IMR-90 (cell line): ENCODE data around the gene DAND5. TPM values are rescaled to one million over a fixed set of nuclear protein-coding genes. Genes with fewer than 3 reads are reported as not detected.

Experiments used
- ATAC-seq: fragments of 200-7000 bp; cut with Tn5 transposase; 2 replicates; pipeline ENCODE4 v1.9.1; 2020; ENCODE audit warnings: low read depth, mild to moderate bottlenecking, moderate library complexity
- BruUV-seq: library from RNA; stranded (reverse); fragments of 400-500 nt; replicated peaks from 2 replicates; lab custom pipeline; 2021; lab: Mats Ljungman, UMichigan
- CTCF ChIA-PET: fragments of 300-600 bp; formaldehyde crosslinking; extraction: SDS; loops from one replicate; lab custom pipeline; 2021; ENCODE audit warnings: antibody characterized with exemption; lab: Yijun Ruan, JAX
- POLR2A ChIA-PET: fragments of 300-600 bp; sonication (Branson Sonifier 250); formaldehyde crosslinking; loops from one replicate; lab custom pipeline; 2022; ENCODE audit warnings: antibody characterized with exemption; ENCODE audit not compliant: unreplicated experiment; lab: Charles Lee
- DNase-seq: peaks from one replicate; pipeline ENCODE4 v3.0.0; 2013
- H2AFZ ChIP-seq: replicated peaks from 2 replicates; pipeline ENCODE3; 2013; ENCODE audit warnings: low read length, mild to moderate bottlenecking; ENCODE audit not compliant: poor library complexity
- H2AK5ac ChIP-seq: 2 replicates; pipeline ENCODE4 v1.6.1; 2013; ENCODE audit warnings: low read depth, low read length, inconsistent platforms
- H2AK9ac ChIP-seq: replicated peaks from 2 replicates; pipeline ENCODE3; 2013; ENCODE audit warnings: mild to moderate bottlenecking, low read depth, low read length, moderate library complexity; ENCODE audit not compliant: poor library complexity
- H2BK120ac ChIP-seq: 2 replicates; pipeline ENCODE4 v1.6.1; 2013; ENCODE audit warnings: low read depth, low read length, inconsistent platforms
- H2BK15ac ChIP-seq: 3 replicates; pipeline ENCODE4 v1.6.1; 2013; ENCODE audit warnings: low read depth, low read length, inconsistent platforms
- H2BK20ac ChIP-seq: 2 replicates; pipeline ENCODE4 v1.6.1; 2013; ENCODE audit warnings: low read depth, mild to moderate bottlenecking, inconsistent platforms, low read length, moderate library complexity
- H2BK5ac ChIP-seq: 2 replicates; pipeline ENCODE4 v1.6.1; 2013; ENCODE audit warnings: mild to moderate bottlenecking, low read depth, low read length, inconsistent platforms; ENCODE audit not compliant: poor library complexity, severe bottlenecking
- H3K14ac ChIP-seq: replicated peaks from 2 replicates; pipeline ENCODE4 v1.6.1; 2013; ENCODE audit warnings: low read depth, low read length, inconsistent platforms
- H3K18ac ChIP-seq: 2 replicates; pipeline ENCODE4 v1.6.1; 2013; ENCODE audit warnings: low read depth, low read length, control low read depth
- H3K23ac ChIP-seq: 2 replicates; pipeline ENCODE4 v1.6.1; 2013; ENCODE audit warnings: low read depth, low read length, inconsistent platforms
- H3K27ac ChIP-seq: 2 replicates; pipeline ENCODE4 v1.5.1; 2013; ENCODE audit warnings: mild to moderate bottlenecking, control low read depth, low read length; ENCODE audit not compliant: insufficient read depth
- H3K27me3 ChIP-seq: 2 replicates; pipeline ENCODE4 v1.6.1; 2013; ENCODE audit warnings: low read length; ENCODE audit not compliant: control insufficient read depth, insufficient read depth
- H3K36me3 ChIP-seq: 2 replicates; pipeline ENCODE4 v1.6.1; 2013; ENCODE audit warnings: low read length, mixed read lengths; ENCODE audit not compliant: control insufficient read depth, insufficient read depth
- H3K4ac ChIP-seq: 2 replicates; pipeline ENCODE4 v1.6.1; 2013; ENCODE audit warnings: low read depth, low read length, inconsistent platforms
- H3K4me1 ChIP-seq: 2 replicates; pipeline ENCODE4 v1.6.1; 2013; ENCODE audit warnings: low read length, mixed read lengths; ENCODE audit not compliant: control insufficient read depth, insufficient read depth
- H3K4me2 ChIP-seq: 2 replicates; pipeline ENCODE4 v1.6.1; 2013; ENCODE audit warnings: low read depth, mild to moderate bottlenecking, control low read depth, low read length, moderate library complexity
- H3K4me3 ChIP-seq: 2 replicates; pipeline ENCODE4 v1.5.1; 2013; ENCODE audit warnings: low read depth, mild to moderate bottlenecking, control low read depth, low read length, moderate library complexity; ENCODE audit not compliant: insufficient read depth
- H3K56ac ChIP-seq: 2 replicates; pipeline ENCODE4 v1.6.1; 2013; ENCODE audit warnings: low read length, inconsistent platforms; ENCODE audit not compliant: insufficient read depth; ENCODE audit errors: extremely low read depth
- H3K79me1 ChIP-seq, 2 experiments: 2 replicates each; pipeline ENCODE4 v1.6.1; 2013; ENCODE audit warnings: low read length in 2 of 2, inconsistent platforms in 1 of 2, low read depth in 1 of 2
- H3K9ac ChIP-seq: 2 replicates; pipeline ENCODE4 v1.6.1; 2013; ENCODE audit warnings: low read depth, low read length, control low read depth
- H3K9me1 ChIP-seq: 2 replicates; pipeline ENCODE4 v1.6.1; 2013; ENCODE audit warnings: low read length, inconsistent platforms; ENCODE audit not compliant: insufficient read depth
- H3K9me3 ChIP-seq: 2 replicates; pipeline ENCODE4 v1.6.1; 2013; ENCODE audit warnings: low read length; ENCODE audit not compliant: control insufficient read depth, insufficient read depth
- H4K20me1 ChIP-seq: 2 replicates; pipeline ENCODE4 v1.6.1; 2013; ENCODE audit warnings: low read length, inconsistent platforms; ENCODE audit not compliant: insufficient read depth
- H4K5ac ChIP-seq: 2 replicates; pipeline ENCODE4 v1.6.1; 2013; ENCODE audit warnings: mild to moderate bottlenecking, low read depth, low read length, control low read depth
- H4K8ac ChIP-seq, 2 experiments: 2 replicates each; pipeline ENCODE4 v1.6.1; 2013; ENCODE audit warnings: low read depth in 2 of 2, low read length in 2 of 2, control low read depth in 1 of 2, inconsistent platforms in 1 of 2
- H4K91ac ChIP-seq: 2 replicates; pipeline ENCODE4 v1.6.1; 2013; ENCODE audit warnings: low read depth, low read length, inconsistent platforms; ENCODE audit not compliant: insufficient read depth
- CTCF ChIP-seq: conservative IDR thresholded peaks from 2 replicates; pipeline ENCODE4 v1.5.1; 2012; ENCODE audit warnings: mild to moderate bottlenecking, low read depth, low read length, improper control_type of control experiment
- ELK1 ChIP-seq: fragments of 150-350 bp; IDR thresholded peaks from 2 replicates; pipeline ENCODE4 v1.6.1; 2016; ENCODE audit warnings: low read depth, mild to moderate bottlenecking, low read length, moderate library complexity, borderline replicate concordance
- FOS ChIP-seq: fragments of 150-350 bp; IDR thresholded peaks from 2 replicates; pipeline ENCODE4 v1.6.1; 2016; ENCODE audit warnings: low read depth, low read length
- POLR2A ChIP-seq: IDR thresholded peaks from 2 replicates; pipeline ENCODE4 v1.6.1; 2012; ENCODE audit warnings: mild to moderate bottlenecking, low read depth, low read length
- RAD21 ChIP-seq: IDR thresholded peaks from 2 replicates; pipeline ENCODE4 v1.6.1; 2012; ENCODE audit warnings: low read length, improper control_type of control experiment
- SMC3 ChIP-seq: fragments of 150-350 bp; IDR thresholded peaks from 2 replicates; pipeline ENCODE4 v1.6.1; 2016; ENCODE audit warnings: low read depth, mild to moderate bottlenecking, antibody characterized with exemption, low read length, moderate library complexity
- WGBS, 2 experiments: methylation state at CpG; one replicate each; pipeline versions ENCODE4 v1.1.5 to v1.1.7; 2013; ENCODE audit warnings: missing lambda C conversion rate in 2 of 2; ENCODE audit not compliant: insufficient read length in 1 of 2; ENCODE audit errors: extremely low coverage in 2 of 2; 5-methylcytosine and 5-hydroxymethylcytosine counted together
- dilution Hi-C: fragments of 300-500 bp; cut with HindIII; formaldehyde crosslinking; loops from one replicate; pipeline ENCODE4 v1.14.3; 2018; ENCODE audit warnings: low sequenced_read_pairs; ENCODE audit not compliant: unreplicated experiment
- in situ Hi-C: fragments of 300-500 bp; cut with MboI; formaldehyde crosslinking; loops from 3 replicates; pipeline ENCODE4 v1.14.3; 2019; ENCODE audit warnings: low sequenced_read_pairs, inconsistent platforms, mixed read lengths
- intact Hi-C: fragments of 100-400 bp; cut with micrococcal nuclease; formaldehyde crosslinking; loops from 2 replicates; pipeline ENCODE4 v1.10.0; 2022
- polyA plus RNA-seq, 3 experiments: library from polyadenylated mRNA; depleted of rRNA; stranded (reverse); fragments of >200 nt; gene quantifications; 2 replicates each; pipeline ENCODE4 v1.2.3, GENCODE V29; 2012; ENCODE audit warnings: low replicate concordance in 1 of 3
- total RNA-seq: library from RNA; depleted of rRNA; stranded (reverse); fragments of >200 nt; gene quantifications from 2 replicates; pipeline ENCODE4 v1.2.3, GENCODE V29; 2012

Gene DAND5
- total and polyA plus RNA-seq, 2 of the 4 experiments (the other 2 are of a cell fraction): 0.03 TPM; not detected in 1

GRCh38 chr19:12965812-12966135, 3.6 kb upstream of the DAND5 start (continued):
- TF ChIP-seq CTCF (no peak), SMC3 (no peak)

GRCh38 chr19:12967907-12968306, 1.5 kb upstream of the DAND5 start:
- H3K79me1 ChIP-seq: peaks cover 0 to 3% of the 10 kb centered on the region in 2 experiments; a peak in 1 of 4 replicates
- H3K4ac ChIP-seq: no peak overlapping the region
- TF ChIP-seq FOS: no peak
- no peak for TF ChIP-seq ELK1
- no peak for TF ChIP-seq SMC3
- no peak for TF ChIP-seq POLR2A
- TF ChIP-seq RAD21: no peak
- no peaks in the 10 kb centered on the region for H4K20me1 ChIP-seq
- no peak overlapping the region for H4K5ac ChIP-seq
- H2BK5ac ChIP-seq: no peak overlapping the region
- POLR2A ChIA-PET: interaction anchor here (0.7 kb wide), 1 partner anchor 46 kb away, joined by 11 read pairs; no protein-coding TSS in a partner anchor
- CTCF ChIA-PET: no interaction called here
- no peaks in the 10 kb centered on the region; the same call in 1 of the 2 replicates for H3K27me3 ChIP-seq
- H3K18ac ChIP-seq: no peak overlapping the region
- H2BK15ac ChIP-seq: no peak overlapping the region
- no peak overlapping the region for H2BK120ac ChIP-seq
- DNase-seq: peak; percentile 55
- H3K9me3 ChIP-seq: no peaks in the 10 kb centered on the region
- no peak overlapping the region for H2AFZ ChIP-seq
- intact Hi-C loops (no loop called here), dilution Hi-C loops (no loop called here), in situ Hi-C loops (no loop called here)
- ATAC-seq: no peak
- no peak overlapping the region for H4K8ac ChIP-seq
- WGBS, 2 experiments: 96% methylated on average over 4 of the region's 5 CpGs; no CpG with 5 or more reads in 1 of the 2 experiments
- no peak overlapping the region for H4K91ac ChIP-seq
- no peak overlapping the region for H3K14ac ChIP-seq
- no peak overlapping the region for H3K27ac ChIP-seq
- H3K4me3 ChIP-seq: no peak overlapping the region
- H3K23ac ChIP-seq: no peak overlapping the region
- no peaks in the 10 kb centered on the region for H3K36me3 ChIP-seq
- no peak overlapping the region for H3K4me2 ChIP-seq
- H2BK20ac ChIP-seq: no peak overlapping the region
- no peak overlapping the region for H2AK9ac ChIP-seq
- no peak overlapping the region for H3K9ac ChIP-seq
- no peaks in the 10 kb centered on the region for H3K9me1 ChIP-seq
- H3K4me1 ChIP-seq: peaks cover 4% of the 10 kb centered on the region; the same call in 1 of the 2 replicates
- no TSS peak for BruUV-seq
- no peak overlapping the region for H3K56ac ChIP-seq
- no peak overlapping the region for H2AK5ac ChIP-seq
